Activated naive CD8-positive, alpha-beta T cell treated with anti-CD3 and anti-CD28 coated beads for 36 hours (primary cell): Measurements from ENCODE around the gene CRYGB. TPM values are rescaled to one million over a fixed set of nuclear protein-coding genes. Genes with fewer than 3 reads are reported as not detected.
"Not testable (repeated sequence)": the region's sequence is repeated elsewhere in the genome, so short reads cannot be mapped to it uniquely, and the experiment has no call there.

Source experiments
- DNase-seq: peaks from one replicate; pipeline ENCODE4 v3.0.0; 2021
- H3K27ac Mint-ChIP-seq: one replicate; pipeline ENCODE4 v1.8.0; 2022; ENCODE audit warnings: mild to moderate bottlenecking, moderate library complexity, mixed read lengths
- H3K27me3 Mint-ChIP-seq: one replicate; pipeline ENCODE4 v1.8.0; 2022; ENCODE audit warnings: mild to moderate bottlenecking, mixed read lengths
- H3K36me3 Mint-ChIP-seq: one replicate; pipeline ENCODE4 v1.8.0; 2021; ENCODE audit warnings: mild to moderate bottlenecking, mixed read lengths
- H3K4me1 Mint-ChIP-seq: one replicate; pipeline ENCODE4 v1.8.0; 2021; ENCODE audit warnings: mixed read lengths
- H3K4me3 Mint-ChIP-seq: one replicate; pipeline ENCODE4 v1.8.0; 2022; ENCODE audit warnings: mild to moderate bottlenecking, moderate library complexity, mixed read lengths
- H3K9me3 Mint-ChIP-seq: one replicate; pipeline ENCODE4 v1.8.0; 2022; ENCODE audit warnings: mixed read lengths
- total RNA-seq, 2 experiments: library from RNA; stranded (reverse); gene quantifications; one replicate each; pipeline ENCODE4 v1.2.3, GENCODE V29; 2021

The CRYGB gene
- total RNA-seq, 2 experiments from 2014 or later: not detected

- no peaks in the 10 kb centered on the region for H3K36me3 Mint-ChIP-seq
- H3K27me3 Mint-ChIP-seq: peaks cover 5% of the 10 kb centered on the region
- no peak overlapping the region for H3K27ac Mint-ChIP-seq
- no peak for DNase-seq
- no peak overlapping the region for H3K4me3 Mint-ChIP-seq
- H3K9me3 Mint-ChIP-seq: peaks cover 1% of the 10 kb centered on the region
- peaks cover 8% of the 10 kb centered on the region for H3K4me1 Mint-ChIP-seq
Observed at GRCh38 chr2:208135794-208136715, 9.9 kb downstream of the CRYGB start.

- Mint-ChIP-seq H3K4me3 (no peak overlapping the region), H3K27ac (no peak overlapping the region), H3K4me1 (peaks cover 8% of the 10 kb centered on the region), H3K9me3 (peaks cover 1% of the 10 kb centered on the region), H3K36me3 (no peaks in the 10 kb centered on the region), H3K27me3 (peaks cover 5% of the 10 kb centered on the region)
- DNase-seq: peak; percentile 12
Observed at GRCh38 chr2:208134928-208135586, 10.9 kb downstream of the CRYGB start.

- Mint-ChIP-seq H3K4me3 (no peak overlapping the region), H3K27me3 (peaks cover 11% of the 10 kb centered on the region), H3K4me1 (peaks cover 8% of the 10 kb centered on the region), H3K36me3 (no peaks in the 10 kb centered on the region), H3K9me3 (peaks cover 3% of the 10 kb centered on the region), H3K27ac (no peak overlapping the region)
- no peak for DNase-seq
Observed at GRCh38 chr2:208130712-208131110, 15.2 kb downstream of the CRYGB start.

GRCh38 chr2:208129744-208130711 lies 15.9 kb downstream of the CRYGB start, which contains the start of gene CRYGC:
Gene CRYGC (minus strand): TSS chr2:208129828. CDS start chr2:208129792, 36 bp downstream.
- Mint-ChIP-seq H3K4me1 (peaks cover 3% of the 10 kb centered on the region), H3K4me3 (no peak within 1 kb of the TSS), H3K27ac (no peak within 1 kb of the TSS), H3K9me3 (peaks cover 3% of the 10 kb centered on the region), H3K36me3 (no peaks in the 10 kb centered on the region), H3K27me3 (peaks cover 17% of the 10 kb centered on the region)
- no peak for DNase-seq

GRCh38 chr2:208128136-208128535 lies 17.8 kb downstream of the CRYGB start:
- DNase-seq: no peak
- H3K4me3 Mint-ChIP-seq: no peak overlapping the region
- H3K27ac Mint-ChIP-seq: no peak overlapping the region
- H3K4me1 Mint-ChIP-seq: peaks cover 7% of the 10 kb centered on the region
- H3K36me3 Mint-ChIP-seq: no peaks in the 10 kb centered on the region
- H3K27me3 Mint-ChIP-seq: peaks cover 31% of the 10 kb centered on the region
- peaks cover 3% of the 10 kb centered on the region for H3K9me3 Mint-ChIP-seq

- DNase-seq: no peak
- no peaks in the 10 kb centered on the region for H3K36me3 Mint-ChIP-seq
- peaks cover 30% of the 10 kb centered on the region for H3K27me3 Mint-ChIP-seq
- peaks cover 3% of the 10 kb centered on the region for H3K9me3 Mint-ChIP-seq
- H3K4me1 Mint-ChIP-seq: peaks cover 7% of the 10 kb centered on the region
- no peak overlapping the region for H3K4me3 Mint-ChIP-seq
- H3K27ac Mint-ChIP-seq: no peak overlapping the region
Observed at GRCh38 chr2:208127090-208127489, 18.9 kb downstream of the CRYGB start.

- H3K27me3 Mint-ChIP-seq: peaks cover 33% of the 10 kb centered on the region
- no peak overlapping the region for H3K4me3 Mint-ChIP-seq
Observed at GRCh38 chr2:208125251-208125650, 20.7 kb downstream of the CRYGB start.

GRCh38 chr2:208124013-208124715 lies 21.8 kb downstream of the CRYGB start, which contains the start of gene CRYGD:
Gene CRYGD (minus strand): TSS chr2:208124524. CDS start chr2:208124473, 51 bp downstream.
- Mint-ChIP-seq H3K4me3 (peak within 1 kb of the TSS; percentile 57), H3K27me3 (peaks cover 33% of the 10 kb centered on the region)
- H3K36me3 Mint-ChIP-seq, H3K27ac Mint-ChIP-seq, H3K4me1 Mint-ChIP-seq, H3K9me3 Mint-ChIP-seq: not testable (repeated sequence)
- DNase-seq: peak; percentile 18

More at GRCh38 chr2:208125251-208125650, 20.7 kb downstream of the CRYGB start:
- H3K36me3 Mint-ChIP-seq: no peaks in the 10 kb centered on the region
- no peak overlapping the region for H3K27ac Mint-ChIP-seq
- no peak for DNase-seq
- peaks cover 3% of the 10 kb centered on the region for H3K9me3 Mint-ChIP-seq
- H3K4me1 Mint-ChIP-seq: peaks cover 7% of the 10 kb centered on the region

GRCh38 chr2:208122248-208122647 lies 23.7 kb downstream of the CRYGB start:
- Mint-ChIP-seq H3K4me1 (peaks cover 7% of the 10 kb centered on the region), H3K27me3 (peaks cover 33% of the 10 kb centered on the region), H3K9me3 (peaks cover 3% of the 10 kb centered on the region), H3K4me3 (no peak overlapping the region), H3K27ac (no peak overlapping the region), H3K36me3 (no peaks in the 10 kb centered on the region)
- no peak for DNase-seq

GRCh38 chr2:208118918-208119317 lies 27.0 kb downstream of the CRYGB start:
- H3K27me3 Mint-ChIP-seq: peaks cover 11% of the 10 kb centered on the region
- H3K36me3 Mint-ChIP-seq: no peaks in the 10 kb centered on the region
- DNase-seq: no peak
- peaks cover 2% of the 10 kb centered on the region for H3K4me1 Mint-ChIP-seq
- no peaks in the 10 kb centered on the region for H3K9me3 Mint-ChIP-seq
- no peak overlapping the region for H3K4me3 Mint-ChIP-seq
- no peak overlapping the region for H3K27ac Mint-ChIP-seq

GRCh38 chr2:208117390-208117789 lies 28.6 kb downstream of the CRYGB start:
- not testable (repeated sequence) for H3K27ac Mint-ChIP-seq, DNase-seq, H3K9me3 Mint-ChIP-seq, H3K4me3 Mint-ChIP-seq, H3K27me3 Mint-ChIP-seq, H3K36me3 Mint-ChIP-seq, H3K4me1 Mint-ChIP-seq

- H3K27ac Mint-ChIP-seq: no peak overlapping the region
- no peak for DNase-seq
- H3K4me3 Mint-ChIP-seq: no peak overlapping the region
- H3K9me3 Mint-ChIP-seq: no peaks in the 10 kb centered on the region
- no peaks in the 10 kb centered on the region for H3K36me3 Mint-ChIP-seq
- no peaks in the 10 kb centered on the region for H3K4me1 Mint-ChIP-seq
- peaks cover 6% of the 10 kb centered on the region for H3K27me3 Mint-ChIP-seq
Observed at GRCh38 chr2:208112969-208113368, 33.0 kb downstream of the CRYGB start.

GRCh38 chr2:208112273-208112745 lies 33.6 kb downstream of the CRYGB start:
- not testable (repeated sequence) for DNase-seq, H3K27ac Mint-ChIP-seq, H3K4me1 Mint-ChIP-seq, H3K4me3 Mint-ChIP-seq, H3K36me3 Mint-ChIP-seq, H3K27me3 Mint-ChIP-seq, H3K9me3 Mint-ChIP-seq

GRCh38 chr2:208103616-208104015 lies 42.3 kb downstream of the CRYGB start:
- H3K4me3 Mint-ChIP-seq: no peak overlapping the region
- no peak for DNase-seq
- H3K4me1 Mint-ChIP-seq: peaks cover 21% of the 10 kb centered on the region
- no peaks in the 10 kb centered on the region for H3K36me3 Mint-ChIP-seq
- H3K9me3 Mint-ChIP-seq: no peaks in the 10 kb centered on the region
- no peak overlapping the region for H3K27ac Mint-ChIP-seq
- H3K27me3 Mint-ChIP-seq: no peaks in the 10 kb centered on the region
